Keratinocyte (primary cell): ENCODE measurements around the gene NUMBL. TPM values are rescaled to one million over a fixed set of nuclear protein-coding genes. Genes with fewer than 3 reads are reported as not detected.

Experiments
- DNase-seq: peaks from one replicate; pipeline ENCODE4 v3.0.0-alpha.2; 2011; ENCODE audit warnings: low read depth, missing footprints, low spot score
- FAIRE-seq: peaks from 2 replicates; lab custom pipeline; 2011; peaks lifted over from hg19 to GRCh38; lab: Jason Lieb, UNC
- H2AFZ ChIP-seq: 2 replicates; pipeline ENCODE4 v1.6.0; 2012; ENCODE audit warnings: low read length, control low read depth, inconsistent platforms; ENCODE audit not compliant: control insufficient read depth
- H3K27ac ChIP-seq: 2 replicates; pipeline ENCODE4 v1.5.1; 2011; ENCODE audit warnings: low read length; ENCODE audit not compliant: control insufficient read depth, insufficient read depth
- H3K27me3 ChIP-seq: 3 replicates; pipeline ENCODE4 v1.6.0; 2011; ENCODE audit warnings: low read length; ENCODE audit not compliant: control insufficient read depth, insufficient read depth; ENCODE audit errors: extremely low read depth
- H3K36me3 ChIP-seq, 2 experiments: 2 replicates in 1 of 2; 3 replicates in 1 of 2; pipeline ENCODE4 v1.5.1; 2011; ENCODE audit warnings: low read length in 2 of 2, mild to moderate bottlenecking in 1 of 2; ENCODE audit not compliant: control insufficient read depth in 2 of 2, insufficient read depth in 2 of 2; ENCODE audit errors: extremely low read depth in 1 of 2
- H3K4me1 ChIP-seq: 3 replicates; pipeline ENCODE4 v1.5.1; 2011; ENCODE audit warnings: low read length; ENCODE audit not compliant: control insufficient read depth, insufficient read depth; ENCODE audit errors: extremely low read depth
- H3K4me2 ChIP-seq: 3 replicates; pipeline ENCODE4 v1.6.0; 2011; ENCODE audit warnings: low read depth, low read length; ENCODE audit not compliant: control insufficient read depth, insufficient read depth; ENCODE audit errors: extremely low read depth
- H3K4me3 ChIP-seq, 3 experiments: fragments of 200-600 bp in 1 of 3; sonication (generic) in 1 of 3; 2 replicates in 2 of 3; 3 replicates in 1 of 3; pipeline ENCODE4 v1.5.1; 2011 to 2016; ENCODE audit warnings: low read length in 3 of 3, mild to moderate bottlenecking in 3 of 3, control low read depth in 2 of 3, inconsistent platforms in 1 of 3, low read depth in 1 of 3, mixed read lengths in 1 of 3, mixed run types in 1 of 3, moderate library complexity in 1 of 3; ENCODE audit not compliant: control insufficient read depth in 2 of 3, insufficient read depth in 2 of 3; ENCODE audit errors: extremely low read depth in 1 of 3
- H3K79me2 ChIP-seq: 2 replicates; pipeline ENCODE4 v1.6.0; 2012; ENCODE audit warnings: low read length; ENCODE audit not compliant: control insufficient read depth, insufficient read depth
- H3K9ac ChIP-seq: 3 replicates; pipeline ENCODE4 v1.6.0; 2011; ENCODE audit warnings: low read length; ENCODE audit not compliant: control insufficient read depth, insufficient read depth; ENCODE audit errors: extremely low read depth
- H3K9me1 ChIP-seq: 3 replicates; pipeline ENCODE4 v1.6.0; 2011; ENCODE audit warnings: low read length; ENCODE audit not compliant: control insufficient read depth, insufficient read depth; ENCODE audit errors: extremely low read depth
- H3K9me3 ChIP-seq: 2 replicates; pipeline ENCODE4 v1.5.1; 2012; ENCODE audit warnings: low read depth, low read length; ENCODE audit not compliant: control insufficient read depth
- H4K20me1 ChIP-seq: 3 replicates; pipeline ENCODE4 v1.6.0; 2011; ENCODE audit warnings: low read length; ENCODE audit not compliant: control insufficient read depth, insufficient read depth; ENCODE audit errors: extremely low read depth
- CTCF ChIP-seq, 3 experiments: IDR thresholded peaks in 1 of 3; conservative IDR thresholded peaks in 1 of 3; optimal IDR thresholded peaks in 1 of 3; 2 replicates in 2 of 3; 3 replicates in 1 of 3; pipeline versions ENCODE3 to v1.5.1; 2011; ENCODE audit warnings: low read length in 3 of 3, mild to moderate bottlenecking in 3 of 3, moderate library complexity in 2 of 3, control low read depth in 1 of 3, inconsistent platforms in 1 of 3; ENCODE audit not compliant: insufficient read depth in 2 of 3; ENCODE audit errors: extremely low read depth in 1 of 3
- EZH2 ChIP-seq: IDR thresholded peaks from one replicate; pipeline ENCODE4 v1.6.1; 2012; ENCODE audit warnings: inconsistent platforms, mild to moderate bottlenecking, low read length, moderate library complexity
- dilution Hi-C: fragments of 300-500 bp; cut with MboI; formaldehyde crosslinking; loops from one replicate; pipeline ENCODE4 v1.7.0; 2020; ENCODE audit warnings: low sequenced_read_pairs; ENCODE audit not compliant: extremely low pct_ligation_motif_present
- polyA plus RNA-seq, 5 experiments: library from polyadenylated mRNA; depleted of rRNA in 3 of 5; stranded (reverse) in 3 of 5; stranded (forward) in 1 of 5; unstranded in 1 of 5; fragments of >200 nt; gene quantifications; 1 replicate in 1 of 5; 2 replicates in 3 of 5; 3 replicates in 1 of 5; pipeline versions ENCODE4 v1.2.1 to v1.2.3, GENCODE V29; 2011 to 2012; ENCODE audit warnings: missing spikeins in 2 of 5, low read depth in 1 of 5, low replicate concordance in 1 of 5

The NUMBL gene
- polyA plus RNA-seq, 1 donor (not counting 4 experiments of a cell fraction or from before 2014, with no cell fraction given) = 5.7 TPM

DNA sequence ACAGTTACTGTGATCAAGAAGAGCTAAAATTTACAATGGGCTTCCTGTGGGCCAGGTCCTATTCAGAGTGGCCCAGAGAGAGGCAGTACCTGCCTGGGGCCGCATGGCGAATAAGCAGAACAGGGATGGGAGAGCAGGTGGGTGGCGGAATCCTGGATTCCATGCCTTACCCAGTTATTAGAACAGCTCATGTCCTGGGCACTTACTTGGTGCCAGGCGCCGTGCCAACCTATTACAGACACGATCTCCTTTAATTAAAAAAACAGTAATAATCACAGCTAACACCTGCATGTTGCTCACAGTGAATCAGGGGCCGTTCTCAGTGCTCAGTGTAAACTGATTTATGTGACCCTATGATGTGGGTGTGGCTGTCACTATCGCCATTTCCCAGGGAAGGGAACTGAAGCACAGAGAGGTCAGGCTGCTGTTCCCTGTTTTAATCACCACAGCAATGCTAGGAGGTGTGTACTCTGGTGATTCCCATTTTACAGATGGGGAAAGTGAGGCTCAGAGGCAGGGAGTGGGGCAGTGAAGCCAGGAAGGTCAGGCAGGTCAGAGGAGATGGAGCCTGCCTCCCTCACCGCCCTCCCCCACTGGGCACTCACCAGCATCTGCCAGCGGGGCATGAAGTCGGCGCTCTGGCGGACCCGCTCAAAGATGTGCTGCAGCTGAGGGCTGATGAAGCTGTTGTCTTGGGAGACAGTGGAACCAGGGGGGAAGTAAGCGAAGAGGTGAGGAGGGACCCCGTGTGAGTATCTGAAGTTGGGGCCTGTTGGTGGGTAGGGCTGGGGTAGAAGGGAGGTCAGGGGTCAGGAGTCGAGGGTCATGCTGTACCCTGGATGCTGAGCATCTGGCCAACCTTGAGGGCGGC is 14.3 kb upstream of the NUMBL start:
- FAIRE-seq (no peak), DNase-seq (no peak)
- H3K9me3 ChIP-seq = no peaks in the 10 kb centered on the region
- H4K20me1 ChIP-seq = no peaks in the 10 kb centered on the region
- no peak overlapping the region for H3K9ac ChIP-seq
- no peak overlapping the region for H3K4me3 ChIP-seq
- dilution Hi-C loops = no loop called here
- no peak overlapping the region for H3K4me2 ChIP-seq
- H3K9me1 ChIP-seq = no peaks in the 10 kb centered on the region
- no peak overlapping the region for H3K27ac ChIP-seq
- no peak for TF ChIP-seq CTCF (optimal IDR thresholded peaks at IDR 0.05 in 1 of 3, IDR thresholded peaks at IDR 0.05 in 1 of 3, conservative IDR thresholded peaks at IDR 0.05 in 1 of 3; ENCODE audit: extremely low read depth in 1 of 3, insufficient read depth in 2 of 3, low read length in 3 of 3)
- no peak for TF ChIP-seq EZH2
- no peak overlapping the region for H2AFZ ChIP-seq
- no peaks in the 10 kb centered on the region for H3K27me3 ChIP-seq
- peaks cover 20 to 36% of the 10 kb centered on the region in 2 experiments for H3K36me3 ChIP-seq
- no peaks in the 10 kb centered on the region for H3K4me1 ChIP-seq
- no peaks in the 10 kb centered on the region for H3K79me2 ChIP-seq

GRCh38 chr19:40703029-40703755 is 12.7 kb upstream of the NUMBL start:
- no peak overlapping the region for H3K27ac ChIP-seq
- TF ChIP-seq CTCF (optimal IDR thresholded peaks at IDR 0.05 in 1 of 3, IDR thresholded peaks at IDR 0.05 in 1 of 3, conservative IDR thresholded peaks at IDR 0.05 in 1 of 3; ENCODE audit: extremely low read depth in 1 of 3, insufficient read depth in 2 of 3, low read length in 3 of 3) (no peak), EZH2 (no peak)

More at GRCh38 chr19:40703029-40703755, 12.7 kb upstream of the NUMBL start:
- dilution Hi-C loops = no loop called here
- Histone ChIP-seq H3K27me3 (no peaks in the 10 kb centered on the region), H3K9me3 (no peaks in the 10 kb centered on the region), H3K79me2 (no peaks in the 10 kb centered on the region), H3K9me1 (no peaks in the 10 kb centered on the region), H3K36me3 (peaks cover 21 to 32% of the 10 kb centered on the region in 2 experiments), H4K20me1 (no peaks in the 10 kb centered on the region), H3K4me3 (no peak overlapping the region), H3K4me2 (no peak overlapping the region), H3K4me1 (no peaks in the 10 kb centered on the region), H2AFZ (no peak overlapping the region), H3K9ac (no peak overlapping the region)
- FAIRE-seq (no peak), DNase-seq (no peak)
